HPDE6-E6E7 (cell line): Measurements from ENCODE around the gene TAMM41.
"Not testable (repeated sequence)": the region's sequence is repeated elsewhere in the genome, so short reads cannot be mapped to it uniquely, and the experiment has no call there.

ENCODE experiments used
- DNase-seq: peaks from one replicate; pipeline ENCODE4 v3.0.0; 2011; ENCODE audit warnings: missing footprints; ENCODE audit errors: extremely low spot score

Gene TAMM41

GRCh38 chr3:11814663-11815062, 32.0 kb downstream of the TAMM41 start:
- no peak for DNase-seq

- DNase-seq, result no peak
Measured at GRCh38 chr3:11810276-11810675, 36.4 kb downstream of the TAMM41 start.

- no peak for DNase-seq
Measured at GRCh38 chr3:11808231-11808630, 38.5 kb downstream of the TAMM41 start.

GRCh38 chr3:11807686-11808085, 39.0 kb downstream of the TAMM41 start:
- DNase-seq, result no peak

GRCh38 chr3:11805716-11806115, 41.0 kb downstream of the TAMM41 start:
- no peak for DNase-seq

GRCh38 chr3:11803977-11804892, 42.5 kb downstream of the TAMM41 start:
- DNase-seq, result peak; percentile 27

- no peak for DNase-seq
Measured at GRCh38 chr3:11799791-11800190, 46.9 kb downstream of the TAMM41 start.

GRCh38 chr3:11794927-11795326, 51.8 kb downstream of the TAMM41 start:
- no peak for DNase-seq

GRCh38 chr3:11791339-11792200, 55.1 kb downstream of the TAMM41 start:
- DNase-seq, result no peak

GRCh38 chr3:11789412-11789811, 57.3 kb downstream of the TAMM41 start:
- no peak for DNase-seq

GRCh38 chr3:11784971-11785377, 61.7 kb downstream of the TAMM41 start:
- DNase-seq, result no peak

- no peak for DNase-seq
Measured at GRCh38 chr3:11780341-11780740, 66.3 kb downstream of the TAMM41 start.

GRCh38 chr3:11779626-11780025, 67.1 kb downstream of the TAMM41 start:
- no peak for DNase-seq

GRCh38 chr3:11778248-11778647, 68.4 kb downstream of the TAMM41 start:
- no peak for DNase-seq

GRCh38 chr3:11776346-11776745, 70.3 kb downstream of the TAMM41 start:
- DNase-seq, result no peak

GRCh38 chr3:11775493-11775892, 71.2 kb downstream of the TAMM41 start:
- no peak for DNase-seq

GRCh38 chr3:11774296-11774877, 72.3 kb downstream of the TAMM41 start:
- DNase-seq, result no peak

GRCh38 chr3:11771931-11772330, 74.8 kb downstream of the TAMM41 start:
- DNase-seq, result not testable (repeated sequence)

- DNase-seq, result peak; percentile 83
Measured at GRCh38 chr3:11770477-11771391, 76.0 kb downstream of the TAMM41 start.

- DNase-seq, result no peak
Measured at GRCh38 chr3:11769704-11770476, 76.8 kb downstream of the TAMM41 start.
